ENCODE data around the gene MSL1.

Gene MSL1

GRCh38 chr17:40122136-40122998 is 596 bp downstream of the MSL1 start:
- peak overlapping the region; percentile 97 for H3K4me3 ChIP-seq (ENCODE audit: low read depth, low read length)
- peak; percentile 43 for TF ChIP-seq CTCF (conservative IDR thresholded peaks at IDR 0.05; ENCODE audit: low read depth, low read length)
- DNase-seq (ENCODE audit: low read depth), result peak; percentile 64

- peak overlapping the region; percentile 97 for H3K4me3 ChIP-seq (ENCODE audit: low read depth, low read length)
- peak; percentile 60 for DNase-seq (ENCODE audit: low read depth)
- TF ChIP-seq CTCF (conservative IDR thresholded peaks at IDR 0.05; ENCODE audit: low read depth, low read length), result no peak
Observed at GRCh38 chr17:40122999-40123810, 1.4 kb downstream of the MSL1 start.

- TF ChIP-seq CTCF (conservative IDR thresholded peaks at IDR 0.05; ENCODE audit: low read depth, low read length), result no peak
- H3K4me3 ChIP-seq (ENCODE audit: low read depth, low read length), result peak overlapping the region; percentile 97
- DNase-seq (ENCODE audit: low read depth), result no peak
Observed at GRCh38 chr17:40123811-40124114, 2.0 kb downstream of the MSL1 start.

GRCh38 chr17:40124279-40125141 is 2.7 kb downstream of the MSL1 start:
- peak; percentile 51 for DNase-seq (ENCODE audit: low read depth)
- peak overlapping the region; percentile 97 for H3K4me3 ChIP-seq (ENCODE audit: low read depth, low read length)
- TF ChIP-seq CTCF (conservative IDR thresholded peaks at IDR 0.05; ENCODE audit: low read depth, low read length), result no peak

- TF ChIP-seq CTCF (conservative IDR thresholded peaks at IDR 0.05; ENCODE audit: low read depth, low read length), result peak; percentile 11
- no peak overlapping the region for H3K4me3 ChIP-seq (ENCODE audit: low read depth, low read length)
- no peak for DNase-seq (ENCODE audit: low read depth)
Observed at GRCh38 chr17:40129498-40129897, 7.7 kb downstream of the MSL1 start.

GRCh38 chr17:40130352-40131042 is 8.7 kb downstream of the MSL1 start:
- TF ChIP-seq CTCF (conservative IDR thresholded peaks at IDR 0.05; ENCODE audit: low read depth, low read length), result no peak
- DNase-seq (ENCODE audit: low read depth), result peak; percentile 41
- no peak overlapping the region for H3K4me3 ChIP-seq (ENCODE audit: low read depth, low read length)
